Measurements from ENCODE around the gene MACROD2.

The MACROD2 gene

GRCh38 chr20:14866841-14867514 lies 871.7 kb downstream of the MACROD2 start:
- DNase-seq (ENCODE audit: low read depth) = no peak

- DNase-seq (ENCODE audit: low read depth) = no peak
Observed at GRCh38 chr20:14877301-14878028, 882.1 kb downstream of the MACROD2 start.

GRCh38 chr20:14878676-14879019 lies 883.3 kb downstream of the MACROD2 start:
- DNase-seq (ENCODE audit: low read depth) = no peak

- DNase-seq (ENCODE audit: low read depth) = peak; percentile 34
Observed at GRCh38 chr20:14879020-14879697, 883.8 kb downstream of the MACROD2 start.

- DNase-seq (ENCODE audit: low read depth) = no peak
Observed at GRCh38 chr20:14879839-14880238, 884.5 kb downstream of the MACROD2 start.

GRCh38 chr20:14881518-14881917 lies 886.2 kb downstream of the MACROD2 start:
- DNase-seq (ENCODE audit: low read depth) = no peak

GRCh38 chr20:14882157-14882556 lies 886.8 kb downstream of the MACROD2 start:
- DNase-seq (ENCODE audit: low read depth) = no peak

GRCh38 chr20:14882846-14883245 lies 887.5 kb downstream of the MACROD2 start:
- no peak for DNase-seq (ENCODE audit: low read depth)

- no peak for DNase-seq (ENCODE audit: low read depth)
Observed at GRCh38 chr20:14883324-14883723, 888.0 kb downstream of the MACROD2 start.

- no peak for DNase-seq (ENCODE audit: low read depth)
Observed at GRCh38 chr20:14885661-14886060, 890.3 kb downstream of the MACROD2 start.

- no peak for DNase-seq (ENCODE audit: low read depth)
Observed at GRCh38 chr20:14888134-14888533, 892.8 kb downstream of the MACROD2 start.

GRCh38 chr20:14889496-14890255 lies 894.4 kb downstream of the MACROD2 start:
- DNase-seq (ENCODE audit: low read depth) = no peak

GRCh38 chr20:14890713-14891112 lies 895.4 kb downstream of the MACROD2 start:
- no peak for DNase-seq (ENCODE audit: low read depth)

- DNase-seq (ENCODE audit: low read depth) = no peak
Observed at GRCh38 chr20:14892782-14893181, 897.5 kb downstream of the MACROD2 start.

GRCh38 chr20:14896569-14896968 lies 901.3 kb downstream of the MACROD2 start:
- no peak for DNase-seq (ENCODE audit: low read depth)

GRCh38 chr20:14897608-14898007 lies 902.3 kb downstream of the MACROD2 start:
- no peak for DNase-seq (ENCODE audit: low read depth)

GRCh38 chr20:14902432-14903089 lies 907.2 kb downstream of the MACROD2 start:
- DNase-seq (ENCODE audit: low read depth) = no peak

GRCh38 chr20:14906908-14907434 lies 911.7 kb downstream of the MACROD2 start:
- DNase-seq (ENCODE audit: low read depth) = no peak

- no peak for DNase-seq (ENCODE audit: low read depth)
Observed at GRCh38 chr20:14910126-14910525, 914.8 kb downstream of the MACROD2 start.

GRCh38 chr20:14913896-14914620 lies 918.7 kb downstream of the MACROD2 start:
- DNase-seq (ENCODE audit: low read depth) = no peak

GRCh38 chr20:14914633-14915032 lies 919.3 kb downstream of the MACROD2 start:
- DNase-seq (ENCODE audit: low read depth) = no peak
